NCI-H524 (cell line): ENCODE results near the gene ACTR5.
"Not testable (repeated sequence)": the region's sequence is repeated elsewhere in the genome, so short reads cannot be mapped to it uniquely, and the experiment has no call there.

ENCODE experiments used
- DNase-seq, 2 experiments: peaks; one replicate each; lab custom pipeline; 2025; lab: John Stamatoyannopoulos, UW

ACTR5 gene

GRCh38 chr20:38766071-38766470, 17.8 kb downstream of the ACTR5 start:
- DNase-seq: no peak

- DNase-seq: no peak
Measured at GRCh38 chr20:38769376-38770295, 21.4 kb downstream of the ACTR5 start.

DNA sequence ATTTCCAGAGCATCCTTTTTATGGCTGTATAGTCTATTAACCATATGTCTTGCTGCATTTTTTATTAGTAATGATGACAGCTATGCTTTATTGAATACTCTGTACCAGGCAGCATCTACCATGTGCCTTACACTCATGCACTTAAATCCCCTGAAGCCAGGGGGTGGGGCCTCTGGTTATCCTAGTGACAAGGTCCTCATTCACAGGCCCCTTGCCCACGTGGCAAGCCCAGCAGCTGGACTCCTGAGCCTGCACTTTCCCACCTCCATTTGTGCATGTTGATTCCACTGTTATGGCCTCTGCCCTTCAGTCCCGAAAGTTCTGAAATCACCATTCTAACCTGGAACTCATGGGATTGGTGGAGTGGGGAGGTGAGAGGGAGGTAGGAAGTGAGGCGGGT, 22.3 kb downstream of the ACTR5 start:
- no peak for DNase-seq

DNA sequence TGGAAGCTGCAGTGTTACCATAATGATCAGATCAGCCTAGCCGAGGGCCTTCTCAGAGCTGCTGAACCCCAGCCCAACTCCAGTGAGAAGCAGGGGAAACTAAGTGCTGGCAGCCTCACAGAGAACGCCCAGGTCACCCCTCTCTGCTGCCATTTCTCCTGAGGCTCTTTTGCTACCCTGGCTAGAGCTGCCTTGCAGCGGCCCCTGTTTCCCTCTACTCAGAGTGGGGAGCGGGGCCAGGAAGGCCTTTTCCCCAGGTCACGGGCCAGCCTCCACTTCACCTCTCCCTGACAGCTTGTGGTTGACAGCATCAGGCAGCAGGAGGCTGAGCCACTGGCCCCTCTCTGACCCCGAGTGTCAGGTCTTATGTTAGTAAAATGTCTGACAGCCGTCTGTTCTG, 22.7 kb downstream of the ACTR5 start:
- DNase-seq: no peak

GRCh38 chr20:38771621-38772020, 23.4 kb downstream of the ACTR5 start:
- no peak for DNase-seq

GRCh38 chr20:38774167-38774566, 25.9 kb downstream of the ACTR5 start:
- DNase-seq: no peak

GRCh38 chr20:38776363-38776762, 28.1 kb downstream of the ACTR5 start:
- no peak for DNase-seq

DNA sequence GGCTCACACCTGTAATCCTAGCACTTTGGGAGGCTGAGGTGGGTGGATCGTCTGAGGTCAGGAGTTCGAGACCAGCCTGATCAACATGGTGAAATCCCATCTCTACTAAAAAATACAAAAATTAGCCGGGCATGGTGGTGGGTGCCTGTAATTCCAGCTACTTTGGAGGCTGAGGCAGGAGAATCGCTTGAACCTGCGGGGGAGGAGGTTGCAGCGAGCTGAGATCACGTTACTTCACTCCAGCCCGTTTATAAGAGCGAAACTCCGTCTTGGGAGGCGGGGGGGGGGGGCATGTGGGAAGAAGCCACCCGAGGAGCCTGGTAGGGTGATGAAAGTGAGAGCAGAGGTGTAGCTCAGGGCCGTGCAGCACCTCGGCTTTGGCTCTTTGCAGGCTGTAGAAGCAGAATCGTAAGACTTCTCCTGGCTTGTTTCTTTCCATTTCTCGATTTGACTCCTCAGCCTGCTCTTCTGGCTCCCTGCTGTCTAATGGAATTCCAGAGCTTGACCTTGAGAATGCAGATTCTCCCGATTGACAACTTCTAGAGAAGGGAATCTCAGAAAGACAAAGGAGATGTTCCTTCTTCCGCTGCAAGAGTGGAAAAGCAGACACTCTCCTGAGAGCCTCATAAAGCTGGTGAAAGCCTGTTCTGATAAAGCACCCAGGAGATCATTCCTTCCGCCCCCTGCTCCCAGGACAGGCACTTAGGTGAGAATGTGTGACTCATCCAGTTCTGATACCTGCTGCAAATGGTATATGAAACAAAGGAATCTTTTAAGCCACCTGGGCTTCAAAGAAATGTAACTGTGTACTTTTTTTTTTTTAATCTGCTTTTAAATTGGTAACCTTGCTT, 31.2 kb downstream of the ACTR5 start:
- no peak for DNase-seq

DNA sequence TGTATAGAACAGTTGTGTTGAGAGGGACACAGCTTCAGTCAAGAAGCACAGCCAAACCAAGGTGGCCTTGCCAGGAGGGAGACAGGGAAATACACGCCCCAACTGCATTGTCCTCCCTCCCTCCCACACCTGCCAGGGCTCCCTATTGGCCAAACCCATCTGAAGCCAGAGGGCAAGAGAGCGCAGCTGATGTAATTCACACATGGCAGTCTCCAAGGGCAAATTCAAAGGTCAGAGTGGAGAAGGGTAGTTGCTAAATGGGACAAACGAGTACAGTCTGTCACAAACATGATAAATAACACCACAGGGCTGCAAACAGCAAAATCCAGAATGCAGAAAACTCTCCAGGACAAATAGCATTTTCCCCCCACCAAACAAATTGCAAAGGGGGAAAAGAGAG, 34.0 kb downstream of the ACTR5 start:
- DNase-seq: no peak

- DNase-seq: no peak
Measured at GRCh38 chr20:38787870-38788269, 39.6 kb downstream of the ACTR5 start.

DNA sequence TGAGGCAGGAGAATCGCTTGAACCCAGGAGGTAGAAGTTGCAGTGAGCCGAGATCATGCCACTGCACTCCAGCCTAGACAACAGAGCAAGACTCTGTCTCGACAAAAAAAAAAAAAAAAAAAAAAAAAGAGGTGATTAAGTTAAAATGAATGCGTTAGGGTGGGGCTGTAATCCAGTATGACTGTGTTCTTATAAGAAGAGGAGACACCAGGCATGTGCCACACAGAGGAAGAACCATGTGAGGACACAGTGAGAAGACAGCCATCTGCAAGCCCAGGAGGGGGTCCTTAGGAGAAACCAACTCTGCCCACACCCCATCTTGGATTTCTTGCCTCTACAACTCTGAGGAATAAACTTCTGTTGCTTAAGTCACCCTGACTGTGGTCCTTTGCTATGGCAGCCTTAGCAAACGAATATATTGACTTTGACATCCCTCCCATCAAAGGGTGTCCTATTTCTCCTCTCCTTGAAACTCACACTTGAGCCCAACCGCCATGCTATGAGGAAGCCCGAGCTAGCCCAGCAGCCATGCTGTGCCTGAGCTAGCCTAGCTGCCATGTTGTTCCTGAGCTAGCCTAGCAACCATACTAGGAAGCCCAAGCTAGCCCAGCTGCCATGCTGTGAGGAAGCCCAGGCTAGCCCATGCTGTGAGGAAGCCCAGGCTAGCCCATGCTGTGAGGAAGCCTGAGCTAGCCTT, 41.4 kb downstream of the ACTR5 start:
- DNase-seq: no peak

DNA sequence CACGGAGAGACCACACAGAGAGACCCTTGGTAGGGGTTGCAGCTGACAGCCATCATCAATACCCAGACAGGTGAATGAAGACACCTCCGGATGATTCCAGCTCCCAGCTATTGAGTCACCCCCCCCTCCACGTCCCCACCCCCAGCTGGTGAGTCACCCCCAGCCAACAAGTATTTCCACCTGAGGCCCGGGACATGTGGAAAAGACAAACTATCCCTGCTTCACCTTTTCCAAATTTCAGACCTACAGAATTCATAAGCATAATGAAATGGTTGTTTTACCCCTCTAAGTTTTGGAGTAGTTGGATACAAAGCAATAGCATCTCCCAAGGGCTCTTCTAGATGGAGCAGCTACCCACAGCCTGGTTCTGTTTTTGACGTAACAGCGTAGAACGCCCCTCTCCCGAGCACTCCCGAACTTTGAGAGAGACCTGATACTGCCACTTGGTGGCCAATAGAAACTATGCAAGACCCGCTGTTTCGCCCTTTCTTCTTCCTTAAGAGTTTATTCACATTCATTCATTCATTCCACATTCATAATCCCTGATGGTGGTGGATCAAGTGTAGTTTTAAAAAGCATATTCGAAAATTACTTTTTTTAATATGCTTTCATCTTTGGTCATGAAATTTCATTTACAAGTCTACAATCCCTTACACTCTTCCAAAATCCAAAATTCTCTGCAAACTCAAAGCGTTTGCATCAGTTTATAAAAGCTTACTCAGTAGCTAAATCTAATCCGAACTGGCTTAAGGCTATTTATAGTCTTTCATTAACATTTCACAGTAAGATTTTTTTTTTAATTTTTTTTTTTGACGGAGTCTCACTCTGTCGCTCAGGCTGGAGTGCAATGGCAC, 42.2 kb downstream of the ACTR5 start:
- DNase-seq: peak; percentile 30 to 43

GRCh38 chr20:38791291-38791690, 43.0 kb downstream of the ACTR5 start:
- DNase-seq: no peak

- no peak for DNase-seq
Measured at GRCh38 chr20:38791940-38792339, 43.7 kb downstream of the ACTR5 start.

GRCh38 chr20:38794057-38794456, 45.8 kb downstream of the ACTR5 start:
- not testable (repeated sequence) for DNase-seq

- DNase-seq: no peak
Measured at GRCh38 chr20:38798266-38798665, 50.0 kb downstream of the ACTR5 start.

GRCh38 chr20:38799203-38799602, 50.9 kb downstream of the ACTR5 start:
- no peak for DNase-seq

DNA sequence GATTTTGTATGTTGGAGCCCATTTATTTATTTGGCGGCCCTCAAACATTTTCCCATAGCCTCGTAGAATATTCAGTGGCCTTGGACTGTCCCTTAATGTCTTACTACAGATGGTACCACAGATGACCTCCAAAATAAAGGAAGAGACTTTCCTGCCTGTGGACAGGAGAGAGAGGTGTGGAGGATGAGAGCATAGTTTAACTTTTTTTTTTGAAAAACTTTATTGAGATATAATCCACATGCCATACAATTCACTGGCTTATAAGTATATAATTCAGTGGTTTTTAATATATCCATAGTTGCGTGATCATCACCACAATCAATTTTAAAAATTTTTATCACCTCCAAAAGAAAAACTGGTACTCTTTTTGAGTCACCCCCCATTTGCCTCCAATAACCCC, 52.6 kb downstream of the ACTR5 start:
- DNase-seq: no peak

DNA sequence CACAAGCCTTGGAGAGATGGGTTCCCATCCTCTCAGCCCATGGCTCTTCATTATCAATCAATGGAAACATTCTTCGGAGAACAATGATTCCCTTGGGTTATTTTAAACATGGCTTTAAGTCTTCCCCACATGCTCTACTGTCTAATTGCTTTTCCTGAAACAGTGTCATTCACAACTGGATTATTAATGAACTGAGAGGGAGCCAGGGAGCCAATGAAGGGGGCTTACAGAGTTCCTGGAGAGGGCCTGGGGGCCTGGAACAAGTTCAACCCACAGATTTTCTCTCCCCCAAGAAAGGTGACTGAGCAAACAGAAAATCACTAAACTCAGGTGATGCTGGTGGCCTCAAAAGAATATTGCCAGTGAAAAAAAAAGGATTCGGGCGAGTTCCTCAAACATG, 56.0 kb downstream of the ACTR5 start:
- DNase-seq: no peak

GRCh38 chr20:38804682-38805501, 56.6 kb downstream of the ACTR5 start:
- DNase-seq: no peak
